Smooth muscle cell of bladder (primary cell): ENCODE measurements around the gene PRR36. TPM values are rescaled to one million over a fixed set of nuclear protein-coding genes. Genes with fewer than 3 reads are reported as not detected.

Source experiments
- total RNA-seq: library from RNA; depleted of rRNA; stranded (reverse); fragments of >200 nt; gene quantifications from 2 replicates; pipeline ENCODE4 v1.2.3, GENCODE V29; 2014

Gene PRR36
- total RNA-seq = under 0.01 TPM in 1 of 2 replicates, not detected in the other

DNA sequence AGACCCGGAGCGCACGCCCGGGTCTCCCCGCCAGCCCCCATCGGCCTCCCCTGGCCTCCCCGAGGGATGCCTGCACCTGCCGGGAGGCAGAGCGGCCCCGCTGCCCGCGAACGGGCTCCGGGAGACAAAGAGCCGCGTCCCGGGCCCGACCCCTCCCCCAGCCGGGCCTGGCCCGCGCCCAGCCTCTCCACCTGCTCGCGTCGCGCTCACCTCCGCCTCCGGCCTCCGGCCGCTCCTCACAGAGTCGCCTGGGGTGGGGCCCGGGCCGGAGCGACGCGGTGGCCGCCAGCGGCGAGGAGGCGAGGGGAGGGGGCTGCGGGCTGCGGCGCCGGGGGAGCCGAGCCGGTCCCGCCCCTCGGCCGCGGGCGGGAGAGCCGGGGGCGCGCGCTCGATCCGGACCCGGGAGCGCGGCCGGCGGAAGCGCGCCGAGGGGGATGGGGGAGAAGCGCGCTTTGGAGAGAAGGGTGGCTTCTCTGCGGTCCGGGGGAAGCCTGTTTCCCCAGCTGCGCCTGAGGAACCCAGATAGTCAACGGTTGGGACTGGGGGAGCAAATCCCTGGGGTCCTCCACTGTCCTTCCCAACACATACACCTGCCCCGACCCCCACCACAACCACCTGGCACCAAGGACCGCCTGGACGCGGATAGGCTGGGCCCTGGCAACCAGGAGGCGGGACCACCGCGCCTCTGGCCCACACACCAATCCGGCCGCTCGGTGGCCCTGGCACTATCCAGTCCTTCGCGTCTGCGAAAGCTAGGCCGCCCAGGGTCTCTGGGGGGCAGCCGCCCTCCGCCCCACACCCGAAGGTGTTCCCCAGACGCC lies at the start of gene PRR36:
Gene PRR36 (minus strand): TSS at position 315 of the 821 bp plus-strand sequence. CDS start 701 bp downstream, outside the sequence.

GRCh38 chr19:7919610-7920518 lies 45.7 kb upstream of the PRR36 start, which contains the start of gene SNAPC2:
Gene SNAPC2, plus strand, starts transcription at chr19:7920338. Its CDS starts 29 bp downstream, at chr19:7920367.

GRCh38 chr19:7914598-7915045 lies 40.4 kb upstream of the PRR36 start, which contains the start of gene TGFBR3L:
Gene TGFBR3L, plus strand, starts transcription at chr19:7914830.

DNA sequence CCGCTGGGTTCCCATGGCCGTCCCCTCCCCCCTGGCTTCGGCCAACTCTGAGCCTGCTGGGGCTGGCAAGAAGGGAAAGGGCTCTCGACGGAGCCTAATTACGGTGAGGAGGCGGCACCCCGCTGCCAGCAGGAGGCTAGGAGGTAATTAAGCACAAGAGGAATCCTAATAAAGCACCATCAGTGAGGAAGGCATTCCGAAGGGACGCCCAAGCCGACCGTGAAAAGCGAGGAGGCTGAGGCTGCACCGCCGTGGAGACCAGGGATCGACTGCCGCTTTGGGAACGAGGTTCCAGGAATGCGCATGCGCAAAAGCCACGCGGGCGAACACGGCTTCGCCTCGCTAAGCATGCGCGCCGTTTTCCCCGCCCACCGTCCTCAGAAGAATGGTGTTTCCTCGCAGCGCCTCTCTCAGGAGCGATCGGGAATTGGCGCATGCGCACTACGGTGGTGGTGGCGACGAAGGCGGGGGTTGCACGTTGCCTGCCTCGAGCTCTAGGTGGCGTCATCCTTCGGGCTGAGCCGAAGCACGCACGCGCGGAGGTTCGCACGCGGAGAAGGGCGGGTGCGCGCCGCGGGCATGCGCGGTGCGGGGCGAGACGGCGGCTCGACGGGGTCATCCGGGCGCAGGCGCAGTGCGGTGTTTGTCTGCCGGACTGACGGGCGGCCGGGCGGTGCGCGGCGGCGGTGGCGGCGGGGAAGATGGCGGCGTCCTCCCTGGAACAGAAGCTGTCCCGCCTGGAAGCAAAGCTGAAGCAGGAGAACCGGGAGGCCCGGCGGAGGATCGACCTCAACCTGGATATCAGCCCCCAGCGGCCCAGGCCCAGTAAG lies 29.3 kb upstream of the PRR36 start, which contains the start of gene MAP2K7:
Gene MAP2K7 (plus strand): TSS at position 634 of the 830 bp plus-strand sequence. CDS start 68 bp downstream, at position 702.

GRCh38 chr19:7888145-7888825 lies 14.1 kb upstream of the PRR36 start, which contains the start of gene LRRC8E:
Gene LRRC8E, plus strand, starts transcription at chr19:7888510. Its CDS starts 7,094 bp downstream, at chr19:7895604.

DNA sequence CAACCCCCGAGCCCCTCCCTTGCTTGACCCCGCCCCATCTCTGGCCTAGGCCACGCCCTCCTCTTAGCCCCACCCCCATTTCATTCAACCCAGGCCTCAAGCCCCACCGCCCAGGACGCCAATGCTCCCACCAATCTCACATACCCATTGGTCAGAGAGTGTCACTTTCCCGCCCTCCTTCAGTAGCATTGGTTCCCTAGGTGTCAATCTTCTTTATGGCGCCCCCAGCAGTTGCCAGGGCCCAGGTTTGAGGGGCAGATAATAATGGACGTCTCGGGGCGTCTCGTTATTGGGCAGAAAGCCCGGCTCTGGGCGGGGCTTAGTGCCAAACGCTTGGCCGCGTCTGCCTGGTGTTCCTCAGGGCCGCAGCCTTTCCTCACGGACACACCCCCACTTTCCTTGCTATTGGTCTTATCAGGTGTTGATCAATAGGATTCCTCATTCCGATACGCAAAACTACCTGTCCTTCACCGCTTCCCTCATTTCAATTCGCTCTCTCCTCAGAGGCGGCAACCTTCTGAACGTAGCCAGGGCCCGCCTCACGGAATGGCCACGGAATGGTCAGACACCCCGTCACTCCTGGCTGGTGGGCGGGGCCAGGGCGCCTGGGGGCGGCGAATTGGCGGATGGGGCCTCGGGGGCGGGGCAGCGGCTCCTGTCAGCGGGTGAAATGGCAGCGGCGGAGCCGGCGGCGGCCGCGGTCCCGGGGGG lies 44.5 kb downstream of the PRR36 start, which contains the start of gene EVI5L:
Gene EVI5L (plus strand): TSS at position 658 of the 711 bp plus-strand sequence. CDS start 16,325 bp downstream, outside the sequence.

Other genes with a start within 250 kb of the PRR36 start
- 20.9 and 23.4 TPM in 2 replicates for gene XAB2, start 244.8 kb downstream of the PRR36 start, total RNA-seq
- gene PET100, start 244.6 kb downstream of the PRR36 start, total RNA-seq = 34.2 and 39.3 TPM in 2 replicates
- not detected in 2 replicates for gene PCP2, start 240.7 kb downstream of the PRR36 start, total RNA-seq
- 6.6 and 8.8 TPM in 2 replicates for gene STXBP2, start 237.3 kb downstream of the PRR36 start, total RNA-seq
- gene RETN, start 205.3 kb downstream of the PRR36 start, total RNA-seq = not detected in 2 replicates
- gene MCEMP1, start 197.3 kb downstream of the PRR36 start, total RNA-seq = not detected in 2 replicates
- 124 and 126 TPM in 2 replicates for gene TRAPPC5, start 193.6 kb downstream of the PRR36 start, total RNA-seq
- not detected in 2 replicates for gene FCER2, start 172.3 kb downstream of the PRR36 start, total RNA-seq
- not detected in 2 replicates for gene CLEC4G, start 142.3 kb downstream of the PRR36 start, total RNA-seq
- not detected in 2 replicates for gene CD209, start 126.9 kb downstream of the PRR36 start, total RNA-seq
- not detected in 2 replicates for gene CLEC4M, start 111.1 kb downstream of the PRR36 start, total RNA-seq
- 13.5 and 14.7 TPM in 2 replicates for gene EVI5L, start 44.2 kb downstream of the PRR36 start, total RNA-seq
- gene LRRC8E, start 14.1 kb upstream of the PRR36 start, total RNA-seq = 6.0 and 6.3 TPM in 2 replicates
- gene MAP2K7, start 29.5 kb upstream of the PRR36 start, total RNA-seq = 5.8 and 9.3 TPM in 2 replicates
- 0.85 and 2.0 TPM in 2 replicates for gene TGFBR3L, start 40.4 kb upstream of the PRR36 start, total RNA-seq
- 11.7 and 14.1 TPM in 2 replicates for gene SNAPC2, start 45.9 kb upstream of the PRR36 start, total RNA-seq
- 0.85 and 1.9 TPM in 2 replicates for gene CTXN1, start 51.7 kb upstream of the PRR36 start, total RNA-seq
- gene TIMM44, start 69.3 kb upstream of the PRR36 start, total RNA-seq = 53.7 and 65.7 TPM in 2 replicates
- gene ELAVL1, start 131.3 kb upstream of the PRR36 start, total RNA-seq = 13.1 and 32.0 TPM in 2 replicates
- gene CCL25, start 178.4 kb upstream of the PRR36 start, total RNA-seq = not detected in 2 replicates